Glomerular visceral epithelial cell (primary cell): ENCODE measurements around the gene MTFMT.
"Not testable (repeated sequence)": the region's sequence is repeated elsewhere in the genome, so short reads cannot be mapped to it uniquely, and the experiment has no call there.

Experiments
- DNase-seq: peaks from one replicate; pipeline ENCODE4 v3.0.0-alpha.2; 2016; ENCODE audit errors: extremely low spot score

The MTFMT gene

DNA sequence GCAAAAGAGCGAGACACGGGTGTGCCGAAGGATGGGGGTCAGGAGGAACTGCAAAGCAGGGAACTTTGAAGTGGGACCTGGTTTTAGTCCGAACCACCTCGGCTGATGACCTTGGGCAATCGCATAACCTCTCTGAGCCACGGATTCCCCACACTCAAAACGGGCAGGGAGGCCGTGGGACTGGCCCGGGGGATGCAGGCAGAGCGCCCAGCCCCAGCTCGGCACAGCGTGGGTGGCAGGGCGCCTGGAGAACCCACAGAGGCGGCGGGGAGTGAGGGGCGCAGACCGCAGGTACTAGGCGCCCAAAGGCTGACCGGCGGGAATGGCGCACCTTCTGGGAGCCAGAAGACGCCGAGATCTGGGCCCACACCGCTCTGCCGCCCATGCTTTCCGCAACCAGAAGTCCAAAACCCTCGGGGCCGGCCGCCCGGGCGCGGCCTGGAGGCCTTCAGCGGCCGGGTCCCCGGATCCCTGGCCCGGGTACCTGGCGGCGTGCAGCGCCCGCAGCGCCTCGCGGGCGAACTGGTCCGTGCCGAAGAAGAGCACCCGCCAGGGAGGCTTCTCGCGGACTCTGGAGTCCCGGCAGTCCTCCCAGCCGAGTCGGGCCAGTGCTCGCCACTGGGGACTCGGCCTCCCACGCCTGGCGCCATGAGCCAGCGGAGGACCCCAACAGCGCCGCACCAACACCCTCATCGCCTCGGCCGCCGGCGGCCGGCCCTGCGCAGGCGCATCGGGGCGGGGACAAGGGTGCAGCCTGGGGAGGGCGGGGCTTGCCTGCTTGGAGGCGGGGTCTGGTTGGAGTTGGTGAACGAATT lies at the start of gene MTFMT:
TSS of gene MTFMT (minus strand) at position 719 of the 815 bp plus-strand sequence. CDS start at position 693, 26 bp downstream.
- peak; percentile 86 for DNase-seq

DNA sequence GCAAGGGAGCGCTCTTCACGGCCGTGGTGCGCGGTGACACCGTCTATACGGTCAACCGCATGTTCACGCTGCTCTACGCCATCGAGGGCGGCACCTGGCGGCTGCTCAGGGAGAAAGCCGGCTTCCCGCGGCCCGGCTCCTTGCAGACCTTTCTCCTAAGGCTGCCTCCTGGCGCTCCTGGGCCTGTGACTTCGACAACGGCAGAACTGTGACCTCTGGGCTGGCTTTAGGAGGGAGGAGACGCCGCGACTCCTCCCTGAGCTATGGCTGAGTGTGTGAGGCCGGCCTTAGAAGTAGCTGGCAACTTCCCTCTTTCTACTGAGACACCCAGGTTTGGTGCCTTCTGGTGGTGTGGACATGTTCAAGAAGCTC lies 48.5 kb upstream of the MTFMT start:
- DNase-seq: peak; percentile 52

DNA sequence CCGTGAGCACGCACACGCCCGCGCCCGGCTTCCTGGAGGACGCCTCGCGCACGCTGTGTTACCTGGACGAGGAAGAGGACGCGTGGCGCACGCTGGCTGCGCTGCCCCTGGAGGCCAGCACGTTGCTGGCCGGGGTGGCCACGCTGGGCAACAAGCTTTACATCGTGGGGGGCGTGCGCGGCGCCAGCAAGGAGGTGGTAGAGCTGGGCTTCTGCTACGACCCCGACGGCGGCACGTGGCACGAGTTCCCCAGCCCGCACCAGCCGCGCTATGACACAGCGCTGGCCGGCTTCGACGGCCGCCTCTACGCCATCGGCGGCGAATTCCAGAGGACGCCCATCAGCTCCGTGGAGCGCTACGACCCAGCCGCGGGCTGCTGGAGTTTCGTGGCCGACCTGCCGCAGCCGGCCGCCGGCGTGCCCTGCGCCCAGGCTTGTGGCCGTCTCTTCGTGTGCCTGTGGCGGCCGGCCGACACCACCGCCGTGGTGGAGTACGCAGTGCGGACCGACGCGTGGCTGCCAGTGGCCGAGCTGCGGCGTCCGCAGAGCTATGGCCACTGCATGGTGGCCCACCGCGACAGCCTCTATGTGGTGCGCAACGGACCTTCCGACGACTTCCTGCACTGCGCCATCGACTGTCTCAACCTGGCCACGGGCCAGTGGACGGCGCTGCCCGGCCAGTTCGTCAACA lies 48.0 kb upstream of the MTFMT start:
- DNase-seq: no peak

DNA sequence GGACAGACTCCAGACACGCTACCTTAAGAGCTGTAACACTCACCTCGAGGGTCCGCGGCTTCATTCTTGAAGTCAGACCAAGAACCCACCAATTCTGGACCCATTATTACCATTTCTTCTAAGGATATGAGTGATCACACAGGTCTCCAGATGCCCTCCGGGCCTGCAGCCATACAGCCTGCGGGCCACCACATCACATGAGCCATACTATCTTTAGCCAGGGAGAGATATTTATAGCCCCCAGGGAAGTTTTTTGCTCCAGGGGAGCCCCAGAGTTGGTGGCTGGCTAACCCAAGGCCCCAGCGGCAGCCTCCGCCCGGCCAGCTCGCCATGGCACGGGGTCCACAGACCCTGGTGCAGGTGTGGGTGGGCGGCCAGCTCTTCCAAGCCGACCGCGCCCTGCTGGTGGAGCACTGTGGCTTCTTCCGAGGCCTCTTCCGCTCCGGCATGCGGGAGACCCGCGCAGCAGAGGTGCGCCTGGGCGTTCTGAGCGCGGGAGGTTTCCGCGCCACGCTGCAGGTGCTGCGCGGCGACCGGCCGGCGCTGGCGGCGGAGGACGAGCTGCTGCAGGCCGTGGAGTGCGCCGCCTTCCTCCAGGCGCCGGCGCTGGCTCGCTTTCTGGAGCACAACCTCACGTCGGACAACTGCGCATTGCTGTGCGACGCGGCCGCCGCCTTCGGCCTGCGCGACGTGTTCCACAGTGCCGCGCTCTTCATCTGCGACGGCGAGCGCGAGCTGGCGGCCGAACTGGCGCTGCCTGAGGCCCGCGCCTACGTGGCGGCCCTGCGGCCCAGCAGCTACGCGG lies 47.2 kb upstream of the MTFMT start, which contains the start of gene KBTBD13:
TSS of gene KBTBD13 (plus strand) at position 261 of the 805 bp plus-strand sequence. CDS start at position 331, 70 bp downstream.
- no peak for DNase-seq

DNA sequence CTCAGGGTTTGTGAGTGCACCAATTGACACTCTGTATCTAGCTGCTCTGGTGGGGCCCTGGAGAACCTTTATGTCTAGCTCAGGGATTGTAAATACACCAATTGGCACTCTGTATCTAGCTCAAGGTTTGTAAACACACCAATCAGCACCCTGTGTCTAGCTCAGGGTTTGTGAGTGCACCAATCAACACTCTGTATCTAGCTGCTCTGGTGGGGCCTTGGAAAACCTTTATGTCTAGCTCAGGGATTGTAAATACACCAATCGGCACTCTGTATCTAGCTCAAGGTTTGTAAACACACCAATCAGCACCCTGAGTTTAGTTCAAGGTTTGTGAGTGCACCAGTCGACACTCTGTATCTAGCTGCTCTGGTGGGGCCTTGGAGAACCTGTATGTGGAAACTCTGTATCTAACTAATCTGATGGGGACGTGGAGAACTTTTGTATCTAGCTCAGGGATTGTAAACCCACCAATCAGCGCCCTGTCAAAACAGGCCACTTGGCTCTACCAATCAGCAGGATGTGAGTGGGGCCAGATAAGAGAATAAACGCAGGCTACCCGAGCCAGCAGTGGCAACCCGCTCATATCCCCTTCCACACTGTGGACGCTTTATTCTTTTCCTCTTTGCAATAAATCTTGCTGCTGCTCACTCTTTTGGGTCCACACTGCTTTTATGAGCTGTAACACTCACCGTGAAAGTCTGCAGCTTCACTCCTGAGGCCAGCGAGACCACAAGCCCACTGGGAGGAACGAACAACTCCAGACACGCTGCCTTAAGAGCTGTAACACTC lies 46.4 kb upstream of the MTFMT start:
- DNase-seq: not testable (repeated sequence)

DNA sequence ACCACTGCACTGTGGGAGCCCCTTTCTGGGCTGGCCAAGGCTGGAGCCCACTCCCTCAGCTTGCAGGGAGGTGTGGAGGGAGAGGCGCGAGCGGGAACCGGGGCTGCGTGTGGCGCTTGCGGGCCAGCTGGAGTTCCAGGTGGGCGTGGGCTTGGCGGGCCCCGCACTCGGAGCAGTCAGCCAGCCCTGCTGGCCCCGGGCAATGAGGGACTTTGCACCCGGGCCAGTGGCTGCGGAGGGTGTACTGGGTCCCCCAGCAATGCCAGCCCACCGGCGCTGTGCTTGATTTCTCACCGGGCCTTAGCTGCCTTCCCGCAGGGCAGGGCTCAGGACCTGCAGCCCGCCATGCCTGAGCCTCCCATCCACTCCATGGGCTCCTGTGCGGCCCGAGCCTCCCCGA lies 45.5 kb upstream of the MTFMT start:
- DNase-seq: not testable (repeated sequence)

DNA sequence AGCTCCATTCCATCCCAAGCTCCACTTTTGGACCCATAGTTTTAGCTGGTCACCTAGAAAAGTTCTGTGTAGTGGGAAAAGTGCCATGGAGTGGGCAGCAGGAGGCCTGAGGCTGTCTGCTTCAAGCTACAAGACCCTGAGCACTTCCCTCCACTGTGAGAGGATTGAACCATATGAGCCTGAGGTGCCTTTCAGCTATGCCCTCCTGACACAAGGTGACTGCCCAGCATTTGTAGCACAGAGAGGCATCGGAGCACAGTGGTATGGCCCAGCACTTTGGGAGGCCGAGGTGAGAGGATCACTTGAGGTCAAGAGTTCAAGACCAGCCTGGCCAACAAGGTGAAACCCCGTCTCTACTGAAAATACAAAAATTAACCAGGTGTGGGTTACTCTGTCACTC lies 43.2 kb upstream of the MTFMT start:
- no peak for DNase-seq

DNA sequence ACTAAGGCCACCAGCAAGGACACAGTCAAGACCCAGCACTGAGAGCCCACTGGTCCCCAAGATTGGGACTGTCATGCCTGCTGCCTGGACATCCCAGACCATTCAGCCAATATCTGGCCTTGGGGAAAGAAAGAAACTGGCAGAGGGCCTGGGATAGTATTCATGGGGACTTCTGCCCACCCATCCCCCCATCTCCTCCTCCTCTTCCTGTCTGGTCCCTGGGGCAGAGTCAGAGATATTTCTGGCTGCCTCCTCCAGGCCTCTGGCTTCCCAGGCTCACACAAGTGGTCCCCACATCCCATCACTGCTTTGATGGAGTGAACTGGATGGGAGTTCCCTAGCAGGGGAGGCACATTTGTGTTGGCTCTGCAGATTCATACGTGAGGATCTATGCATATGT lies 42.6 kb upstream of the MTFMT start:
- no peak for DNase-seq

DNA sequence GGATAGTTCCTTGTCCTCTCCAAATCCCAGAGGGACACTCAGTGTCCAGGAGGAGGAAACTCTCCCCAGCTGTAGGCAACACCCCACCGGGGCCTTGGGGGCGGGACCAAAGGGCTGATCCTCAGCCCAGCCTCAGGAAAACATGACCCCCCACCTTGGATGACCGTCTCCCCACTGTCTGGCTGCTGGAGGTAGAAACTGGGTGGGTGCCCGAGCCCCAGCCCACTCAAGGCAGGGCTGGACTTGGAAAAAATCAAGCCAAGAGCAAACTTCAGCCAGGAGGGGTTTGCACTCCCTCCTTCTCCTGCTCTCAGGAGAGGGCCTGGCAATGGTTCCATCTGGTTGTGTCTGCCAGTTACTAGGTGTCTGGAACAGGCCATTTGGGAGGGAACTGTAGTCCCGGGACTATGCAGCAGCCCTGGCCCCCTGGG lies 42.0 kb upstream of the MTFMT start:
- DNase-seq: no peak

DNA sequence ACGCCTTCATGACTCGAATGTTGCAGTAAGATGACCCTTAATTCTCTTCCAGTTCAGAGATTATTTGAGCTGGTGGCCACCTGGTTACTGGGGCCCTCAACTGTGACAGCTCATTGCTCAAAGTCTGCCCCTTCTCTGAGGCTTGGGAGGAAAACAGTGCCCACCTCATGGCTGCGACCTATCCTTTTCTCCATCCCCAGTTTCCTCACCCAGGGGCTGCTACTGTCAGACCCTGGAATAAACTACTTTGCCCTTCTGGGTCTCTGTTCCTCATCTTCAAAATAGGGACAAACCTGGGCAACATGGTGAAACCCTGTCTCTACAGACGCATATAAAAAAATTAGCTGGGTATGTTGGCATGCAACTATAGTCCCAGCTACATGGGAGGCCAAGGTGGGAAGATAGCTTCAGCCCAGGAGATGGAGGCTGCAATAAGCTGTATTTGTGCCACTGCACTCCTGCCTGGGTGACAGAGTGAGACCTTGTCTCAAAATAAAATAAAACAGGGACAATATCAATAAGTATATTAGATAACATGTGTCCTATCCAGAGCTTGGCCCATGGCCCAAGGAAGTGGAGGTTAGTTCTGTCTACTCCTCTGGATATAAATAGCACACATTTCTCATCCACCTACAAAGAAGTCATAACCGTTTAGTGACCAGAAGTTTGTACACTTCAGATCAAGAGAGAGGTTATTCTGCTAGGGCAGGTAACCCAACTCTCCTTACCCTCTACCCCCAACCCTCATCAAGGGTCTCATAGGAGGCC lies 40.5 kb upstream of the MTFMT start:
- no peak for DNase-seq

DNA sequence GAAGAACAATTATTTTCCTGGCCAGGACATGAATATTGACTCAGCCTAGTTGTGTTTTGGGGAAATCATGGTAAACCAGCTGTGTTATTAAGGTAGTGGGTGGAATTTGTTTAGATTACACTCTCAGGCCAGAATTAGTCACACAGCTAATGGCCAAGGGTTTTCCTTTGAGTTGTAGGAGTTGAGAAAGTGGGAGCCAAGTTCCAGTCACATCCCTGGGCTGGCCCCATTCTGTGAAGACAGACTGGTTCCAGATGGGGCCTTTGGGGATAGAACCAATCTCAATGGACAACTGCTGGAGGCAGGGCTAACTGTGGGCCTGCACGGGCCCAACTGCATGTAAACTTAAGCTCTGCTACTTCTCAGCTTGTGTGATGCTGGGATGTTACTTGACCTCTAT lies 39.7 kb upstream of the MTFMT start:
- DNase-seq: no peak

DNA sequence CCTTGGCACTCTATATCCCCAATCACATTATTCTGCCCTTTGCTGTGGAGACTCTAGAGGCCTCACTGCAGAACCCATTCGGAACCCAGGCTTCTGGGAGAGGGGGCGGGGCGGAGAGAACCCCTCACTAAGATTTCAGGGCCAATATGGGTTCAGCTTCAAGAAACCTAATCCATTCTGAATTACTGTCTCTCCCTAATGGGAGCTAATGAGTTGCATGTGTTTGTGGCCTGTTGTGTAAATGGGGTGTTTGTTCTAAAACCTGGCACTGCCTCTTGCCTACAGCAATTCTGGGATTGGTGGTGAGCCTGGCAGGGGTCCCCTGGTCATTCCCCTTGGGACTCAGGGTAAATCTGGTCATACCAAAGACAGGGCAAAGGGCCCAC lies 39.0 kb upstream of the MTFMT start:
- DNase-seq: no peak

DNA sequence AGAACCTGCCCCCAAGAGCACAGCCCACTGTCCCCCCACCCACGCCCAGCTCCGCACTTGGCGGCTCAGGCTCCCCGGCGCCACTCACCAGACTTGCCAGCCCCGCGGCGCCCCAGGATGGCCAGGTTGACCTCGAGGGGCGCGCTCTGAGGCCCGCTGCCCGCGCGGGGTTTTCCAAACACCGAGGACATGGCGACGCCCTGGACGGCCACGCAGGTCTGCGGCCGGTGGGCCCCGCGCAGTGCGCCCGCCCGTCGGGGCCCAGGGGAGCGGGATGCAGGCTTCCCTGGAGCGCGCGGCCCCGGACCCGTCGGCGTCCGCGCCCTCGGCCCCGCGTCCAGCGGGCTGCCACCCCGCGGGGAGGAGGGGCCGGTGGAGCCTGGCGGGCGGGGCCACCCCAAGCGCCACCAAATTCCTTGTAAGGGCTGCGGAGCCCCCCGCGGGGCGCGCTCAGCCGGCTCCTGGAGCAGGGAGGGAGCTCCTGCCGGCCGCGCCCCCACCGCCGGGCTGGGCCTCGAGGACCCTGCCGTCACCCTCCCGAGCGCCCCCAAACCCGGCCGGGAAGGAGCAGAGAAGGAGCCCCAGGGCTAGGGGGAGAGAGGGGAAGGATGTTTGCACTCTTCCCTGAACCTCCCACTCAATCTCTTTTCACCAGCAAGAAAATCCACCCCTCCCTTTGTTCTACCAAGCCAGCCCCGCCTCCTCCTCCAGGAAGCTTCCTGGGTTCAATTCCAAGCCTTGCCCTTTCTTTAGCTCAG lies 38.4 kb upstream of the MTFMT start, which contains the start of gene RASL12:
TSS of gene RASL12 (minus strand) at position 347 of the 758 bp plus-strand sequence. CDS start at position 191, 156 bp downstream.
- DNase-seq: no peak

DNA sequence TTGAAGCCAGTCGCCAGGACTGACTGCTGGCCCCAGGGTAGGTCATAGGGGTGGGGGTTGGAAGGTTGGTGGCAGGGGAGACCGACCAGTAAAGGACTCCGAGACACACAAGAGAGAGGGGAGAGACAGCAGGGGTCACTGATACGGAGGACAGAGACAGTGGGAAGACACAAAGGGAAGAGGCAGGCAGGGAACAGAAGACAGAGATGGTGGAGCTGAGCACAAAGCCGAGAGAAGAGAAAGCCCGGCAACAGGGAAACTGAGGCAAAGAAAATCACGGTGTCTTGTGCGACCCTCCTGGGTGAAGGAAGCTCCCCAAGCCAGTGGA lies 37.8 kb upstream of the MTFMT start:
- no peak for DNase-seq

DNA sequence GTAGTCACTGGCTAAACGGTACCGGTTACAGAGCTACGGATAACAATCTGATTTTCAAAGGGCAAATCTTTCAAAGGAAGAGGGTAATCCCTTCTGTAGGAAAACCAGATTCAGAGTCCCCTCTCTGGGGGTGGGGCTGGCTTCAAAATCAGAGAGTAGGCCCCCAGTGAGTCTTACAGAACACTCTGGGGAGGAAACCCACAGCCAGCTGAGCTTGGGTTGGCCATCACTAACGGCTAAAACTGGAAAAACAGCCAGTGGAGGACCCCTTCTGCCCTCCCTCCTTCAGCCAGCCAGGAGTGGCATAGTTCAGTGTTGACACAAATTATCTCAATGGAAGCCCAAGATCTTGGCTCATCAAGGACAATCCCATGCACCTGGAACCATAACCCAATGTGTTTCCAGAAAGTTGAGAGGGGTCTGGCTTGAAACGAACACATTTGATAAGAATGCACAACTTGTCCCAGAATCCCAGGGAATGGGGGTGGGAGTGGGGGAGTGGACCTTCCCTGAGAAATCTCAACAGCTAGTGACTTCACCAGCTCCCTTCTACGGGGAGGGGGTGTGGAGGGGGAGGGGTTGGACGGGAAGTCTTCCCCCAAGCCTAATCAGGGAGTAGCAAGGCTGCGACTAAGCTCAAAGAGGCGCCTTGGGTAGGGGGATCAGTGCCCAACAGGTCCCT lies 37.3 kb upstream of the MTFMT start:
- no peak for DNase-seq

DNA sequence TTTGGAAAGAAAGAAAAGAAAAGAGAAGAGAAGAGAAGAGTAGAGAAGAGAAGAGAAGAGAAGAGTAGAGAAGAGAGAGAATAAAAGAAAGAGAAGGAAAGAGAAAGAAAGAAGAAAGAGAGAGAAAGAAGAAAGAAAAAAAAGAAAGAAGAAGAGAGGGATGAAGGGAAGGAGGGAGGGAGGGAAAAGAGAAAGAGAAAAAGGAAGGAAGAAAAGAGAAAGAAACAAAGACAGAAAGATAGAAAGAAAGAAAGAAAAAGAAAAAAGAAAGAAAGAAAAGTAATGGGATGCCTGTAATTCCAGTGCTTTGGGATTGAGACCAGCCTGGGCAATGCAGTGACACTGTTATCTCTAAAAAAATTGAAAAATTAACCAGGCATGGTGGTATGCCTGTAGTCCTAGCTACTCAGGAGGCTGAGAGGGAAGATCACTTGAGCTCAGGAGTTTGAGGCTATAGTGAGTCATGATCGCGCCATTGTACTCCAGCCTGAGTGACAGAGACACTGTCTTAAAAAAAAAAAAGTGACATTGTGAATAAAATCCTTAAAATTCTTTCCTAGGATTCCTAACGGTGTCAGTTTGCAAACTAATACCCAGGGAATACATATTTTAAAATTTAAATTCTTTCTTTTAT lies 36.7 kb upstream of the MTFMT start:
- no peak for DNase-seq

DNA sequence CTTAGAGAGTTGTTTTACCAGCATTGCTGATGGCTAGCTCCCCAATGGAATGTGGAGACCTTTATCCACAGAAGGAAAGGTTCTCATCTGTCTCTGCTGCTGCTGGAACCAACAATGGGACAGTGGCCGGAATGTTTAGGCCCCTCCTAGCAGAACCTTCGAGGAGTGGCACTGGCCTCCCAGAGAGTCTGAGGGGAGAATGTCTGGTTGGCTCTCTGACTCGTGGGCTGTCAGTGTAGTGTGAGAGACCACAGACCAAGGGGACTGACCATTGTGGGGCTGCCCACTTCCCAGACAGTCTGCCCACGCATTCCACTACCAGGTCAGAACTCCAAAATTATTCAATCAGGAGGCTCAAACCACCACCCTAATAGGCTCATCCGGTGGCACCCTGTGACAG lies 33.3 kb upstream of the MTFMT start:
- peak; percentile 17 for DNase-seq

DNA sequence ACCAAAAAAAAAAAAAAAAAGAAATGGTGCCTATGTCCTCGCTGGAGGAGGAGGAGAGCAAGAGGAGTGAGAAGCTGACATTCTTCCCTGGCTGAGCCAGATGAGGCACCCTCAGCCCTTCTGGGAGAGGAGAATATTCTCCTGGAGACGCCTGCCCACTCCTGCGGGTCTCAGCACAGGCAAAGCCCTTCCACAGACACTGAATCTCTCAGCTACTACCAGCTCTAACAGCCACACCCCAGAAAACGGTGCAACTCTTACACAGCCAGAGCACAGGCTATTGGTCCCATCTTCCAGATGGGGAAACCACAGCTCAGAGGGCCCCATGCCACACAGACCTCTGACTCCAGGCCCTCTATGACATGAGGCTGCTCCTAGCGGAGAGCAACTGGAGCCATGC lies 32.6 kb upstream of the MTFMT start:
- no peak for DNase-seq
